RWPE2 (cell line): ENCODE data around the gene JPT2.

Experiments used
- ATAC-seq: fragments of 200-7000 bp; cut with Tn5 transposase; 3 replicates; pipeline ENCODE4 v1.9.1; 2021; ENCODE audit warnings: low read depth
- DNase-seq: peaks from one replicate; pipeline ENCODE4 v3.0.0-alpha.2; 2020; ENCODE audit warnings: low spot score
- H3K27ac ChIP-seq: fragments of 450-650 bp; 2 replicates; pipeline ENCODE4 v1.5.1; 2017; ENCODE audit warnings: mild to moderate bottlenecking; ENCODE audit not compliant: poor library complexity, severe bottlenecking
- H3K27me3 ChIP-seq: fragments of 250-450 bp; sonication (Bioruptor Pico); 2 replicates; pipeline ENCODE4 v1.5.1; 2021; ENCODE audit warnings: mild to moderate bottlenecking, moderate library complexity; ENCODE audit not compliant: insufficient read depth, poor library complexity, severe bottlenecking
- H3K36me3 ChIP-seq: fragments of 250-450 bp; sonication (Bioruptor Pico); 2 replicates; pipeline ENCODE4 v1.5.1; 2020; ENCODE audit warnings: low read depth, mild to moderate bottlenecking, moderate library complexity
- H3K4me1 ChIP-seq: fragments of 250-450 bp; sonication (Bioruptor Pico); 2 replicates; pipeline ENCODE4 v1.5.1; 2021; ENCODE audit warnings: mild to moderate bottlenecking, moderate library complexity; ENCODE audit not compliant: insufficient read depth, poor library complexity, severe bottlenecking
- H3K4me3 ChIP-seq: fragments of 250-450 bp; sonication (Bioruptor Pico); 2 replicates; pipeline ENCODE4 v1.5.1; 2021; ENCODE audit warnings: mild to moderate bottlenecking, moderate library complexity; ENCODE audit not compliant: severe bottlenecking
- H3K9me3 ChIP-seq: fragments of 250-450 bp; sonication (Bioruptor Pico); 2 replicates; pipeline ENCODE4 v1.5.1; 2021; ENCODE audit warnings: mild to moderate bottlenecking, moderate library complexity; ENCODE audit not compliant: severe bottlenecking
- CTCF ChIP-seq: fragments of 450-650 bp; IDR thresholded peaks from one replicate; pipeline ENCODE4 v1.5.1; 2017; ENCODE audit warnings: mild to moderate bottlenecking, moderate library complexity; ENCODE audit not compliant: poor library complexity, severe bottlenecking

Gene JPT2

GRCh38 chr16:1734123-1734522, 56.0 kb downstream of the JPT2 start:
- DNase-seq (no peak), ATAC-seq (no peak)
- Histone ChIP-seq H3K27me3 (no peaks in the 10 kb centered on the region), H3K36me3 (peaks cover 20% of the 10 kb centered on the region), H3K27ac (no peak overlapping the region), H3K9me3 (no peaks in the 10 kb centered on the region), H3K4me3 (no peak overlapping the region), H3K4me1 (no peaks in the 10 kb centered on the region)
- no peak for TF ChIP-seq CTCF

GRCh38 chr16:1734816-1735215, 56.7 kb downstream of the JPT2 start:
- no peak for TF ChIP-seq CTCF
- ATAC-seq: no peak; the same call in 2 of the 3 replicates
- no peak for DNase-seq

GRCh38 chr16:1740234-1740633, 62.2 kb downstream of the JPT2 start:
- peaks cover 4% of the 10 kb centered on the region; the same call in 1 of the 2 replicates for H3K36me3 ChIP-seq
- H3K4me1 ChIP-seq: peaks cover 6% of the 10 kb centered on the region
- H3K4me3 ChIP-seq: no peak overlapping the region
- no peaks in the 10 kb centered on the region for H3K27me3 ChIP-seq
- ATAC-seq (no peak), DNase-seq (no peak)
- no peak overlapping the region for H3K27ac ChIP-seq
- TF ChIP-seq CTCF: no peak
- H3K9me3 ChIP-seq: no peaks in the 10 kb centered on the region

More at GRCh38 chr16:1734816-1735215, 56.7 kb downstream of the JPT2 start:
- Histone ChIP-seq H3K27ac (no peak overlapping the region), H3K4me3 (no peak overlapping the region), H3K27me3 (no peaks in the 10 kb centered on the region), H3K9me3 (no peaks in the 10 kb centered on the region), H3K36me3 (peaks cover 20% of the 10 kb centered on the region), H3K4me1 (no peaks in the 10 kb centered on the region)

GRCh38 chr16:1740781-1741490, 62.9 kb downstream of the JPT2 start:
- Histone ChIP-seq H3K9me3 (no peaks in the 10 kb centered on the region), H3K36me3 (peaks cover 4% of the 10 kb centered on the region; the same call in 1 of the 2 replicates), H3K4me1 (peaks cover 11% of the 10 kb centered on the region), H3K27ac (no peak overlapping the region), H3K27me3 (no peaks in the 10 kb centered on the region), H3K4me3 (no peak overlapping the region)
- no peak for TF ChIP-seq CTCF
- DNase-seq (no peak), ATAC-seq (no peak)

- ATAC-seq (no peak), DNase-seq (no peak)
- H3K27ac ChIP-seq: no peak overlapping the region
- peaks cover 15% of the 10 kb centered on the region for H3K4me1 ChIP-seq
- no peaks in the 10 kb centered on the region for H3K9me3 ChIP-seq
- peaks cover 4% of the 10 kb centered on the region; the same call in 1 of the 2 replicates for H3K36me3 ChIP-seq
- no peaks in the 10 kb centered on the region for H3K27me3 ChIP-seq
- H3K4me3 ChIP-seq: no peak overlapping the region
- no peak for TF ChIP-seq CTCF
These were observed 63.6 kb downstream of the JPT2 start for GRCh38 chr16:1741553-1742165.
